HEK293 (cell line): ENCODE data around the gene XIRP2.

Experiments used
- CTCF ChIA-PET: fragments of 350-600 bp; formaldehyde crosslinking; extraction: SDS; loops from one replicate; lab custom pipeline; 2021; ENCODE audit warnings: antibody characterized with exemption; lab: Yijun Ruan, JAX
- POLR2A ChIA-PET: fragments of 300-600 bp; formaldehyde crosslinking; extraction: SDS; loops from one replicate; lab custom pipeline; 2020; ENCODE audit warnings: antibody characterized with exemption, inconsistent platforms; lab: Yijun Ruan, JAX
- H3K27ac ChIP-seq: fragments of 200-500 bp; sonication (Bioruptor generic); 2 replicates; pipeline ENCODE4 v1.5.1; 2014; ENCODE audit warnings: low read depth, low read length, control low read depth, inconsistent platforms; ENCODE audit errors: extremely low read depth
- H3K36me3 ChIP-seq, 2 experiments: fragments of 200-500 bp in 1 of 2; sonication (Bioruptor generic) in 1 of 2; 1 replicate in 1 of 2; 2 replicates in 1 of 2; pipeline ENCODE4 v1.5.1; 2014 to 2017; ENCODE audit warnings: inconsistent platforms in 2 of 2, low read length in 2 of 2; ENCODE audit not compliant: control insufficient read depth in 2 of 2, insufficient read depth in 1 of 2
- H3K4me1 ChIP-seq: fragments of 200-500 bp; sonication (Bioruptor generic); 2 replicates; pipeline ENCODE4 v1.5.1; 2014; ENCODE audit warnings: mild to moderate bottlenecking, low read length, inconsistent platforms; ENCODE audit not compliant: control insufficient read depth, insufficient read depth
- H3K4me3 ChIP-seq: 2 replicates; pipeline ENCODE4 v1.5.1; 2011; ENCODE audit warnings: low read depth, mild to moderate bottlenecking, control low read depth, low read length, moderate library complexity
- H3K9me3 ChIP-seq: fragments of 200-500 bp; sonication (Bioruptor generic); 2 replicates; pipeline ENCODE4 v1.5.1; 2014; ENCODE audit warnings: low read depth, low read length, inconsistent platforms; ENCODE audit not compliant: control insufficient read depth, insufficient read depth
- KLF10 ChIP-seq: fragments of 450-650 bp; IDR thresholded peaks from 2 replicates; pipeline ENCODE4 v1.5.1; 2018; ENCODE audit warnings: missing biosample characterization, mild to moderate bottlenecking, missing genetic modification characterization
- KLF16 ChIP-seq: fragments of 450-650 bp; formaldehyde crosslinking; IDR thresholded peaks from 2 replicates; pipeline ENCODE4 v1.5.1; 2017; ENCODE audit warnings: missing biosample characterization, missing genetic modification characterization
- MEIS1 ChIP-seq: sonication (generic); formaldehyde crosslinking; IDR thresholded peaks from 2 replicates; pipeline ENCODE4 v1.8.1; 2022; ENCODE audit warnings: missing genetic modification reagents, mild to moderate bottlenecking, borderline replicate concordance
- MZF1 ChIP-seq: fragments of 450-650 bp; formaldehyde crosslinking; IDR thresholded peaks from 2 replicates; pipeline ENCODE4 v1.5.1; 2017; ENCODE audit warnings: missing biosample characterization, missing genetic modification characterization, borderline replicate concordance
- OSR2 ChIP-seq: fragments of 450-650 bp; formaldehyde crosslinking; IDR thresholded peaks from 2 replicates; pipeline ENCODE4 v1.5.1; 2016; ENCODE audit warnings: missing biosample characterization, missing genetic modification characterization
- SCRT1 ChIP-seq: fragments of 450-650 bp; formaldehyde crosslinking; IDR thresholded peaks from 2 replicates; pipeline ENCODE4 v1.5.1; 2016; ENCODE audit warnings: missing biosample characterization, missing genetic modification characterization, borderline replicate concordance
- TCF7L2 ChIP-seq: IDR thresholded peaks from 2 replicates; pipeline ENCODE4 v1.6.1; 2011; ENCODE audit warnings: low read depth, mild to moderate bottlenecking, inconsistent platforms, low read length, moderate library complexity, borderline replicate concordance
- ZNF140 ChIP-seq: fragments of 450-650 bp; formaldehyde crosslinking; IDR thresholded peaks from 2 replicates; pipeline ENCODE4 v1.5.1; 2016; ENCODE audit warnings: missing biosample characterization, missing genetic modification characterization
- ZNF292 ChIP-seq: fragments of 450-650 bp; formaldehyde crosslinking; IDR thresholded peaks from 2 replicates; pipeline ENCODE4 v1.5.1; 2016; ENCODE audit warnings: low read depth, missing biosample characterization, missing genetic modification characterization, borderline replicate concordance
- ZNF549 ChIP-seq: fragments of 450-650 bp; IDR thresholded peaks from 2 replicates; pipeline ENCODE4 v1.5.1; 2018; ENCODE audit warnings: missing biosample characterization, missing genetic modification characterization, mild to moderate bottlenecking, inconsistent platforms, moderate library complexity
- ZNF555 ChIP-seq: fragments of 450-650 bp; formaldehyde crosslinking; conservative IDR thresholded peaks from 2 replicates; pipeline ENCODE4 v1.5.1; 2017; ENCODE audit warnings: missing biosample characterization, mild to moderate bottlenecking, missing genetic modification characterization, inconsistent platforms
- ZNF558 ChIP-seq: fragments of 450-650 bp; formaldehyde crosslinking; IDR thresholded peaks from 2 replicates; pipeline ENCODE4 v1.5.1; 2016; ENCODE audit warnings: missing biosample characterization, missing genetic modification characterization
- ZNF600 ChIP-seq: fragments of 450-650 bp; formaldehyde crosslinking; IDR thresholded peaks from 2 replicates; pipeline ENCODE4 v1.5.1; 2016; ENCODE audit warnings: missing biosample characterization, missing genetic modification characterization
- ZSCAN23 ChIP-seq: fragments of 450-650 bp; formaldehyde crosslinking; IDR thresholded peaks from 2 replicates; pipeline ENCODE4 v1.5.1; 2016; ENCODE audit warnings: missing biosample characterization, missing genetic modification characterization
- ZSCAN4 ChIP-seq: fragments of 450-650 bp; formaldehyde crosslinking; IDR thresholded peaks from 2 replicates; pipeline ENCODE4 v1.5.1; 2017; ENCODE audit warnings: missing biosample characterization, missing genetic modification characterization
- TF ChIP-seq, protein P1 (sequence below): fragments of 450-650 bp; formaldehyde crosslinking; IDR thresholded peaks from 2 replicates; pipeline ENCODE4 v1.5.1; 2016; ENCODE audit warnings: missing biosample characterization, missing genetic modification characterization

XIRP2 gene

GRCh38 chr2:166882851-166883250 is 5.4 kb upstream of the XIRP2 start:
- H3K9me3 ChIP-seq = no peaks in the 10 kb centered on the region
- no peak overlapping the region for H3K27ac ChIP-seq
- H3K36me3 ChIP-seq = no peaks in the 10 kb centered on the region
- TF ChIP-seq SCRT1 (tag by site-specific recombination) (no peak), ZNF558 (no peak), ZSCAN23 (no peak), ZNF600 (tag by site-specific recombination) (no peak), ZSCAN4 (tag by site-specific recombination) (no peak), ZNF555 (no peak), KLF10 (tag by site-specific recombination) (no peak), ZNF292 (no peak), ZNF549 (tag by site-specific recombination) (no peak), KLF16 (tag by site-specific recombination) (no peak), MZF1 (no peak)
- TF ChIP-seq, protein P1, sequence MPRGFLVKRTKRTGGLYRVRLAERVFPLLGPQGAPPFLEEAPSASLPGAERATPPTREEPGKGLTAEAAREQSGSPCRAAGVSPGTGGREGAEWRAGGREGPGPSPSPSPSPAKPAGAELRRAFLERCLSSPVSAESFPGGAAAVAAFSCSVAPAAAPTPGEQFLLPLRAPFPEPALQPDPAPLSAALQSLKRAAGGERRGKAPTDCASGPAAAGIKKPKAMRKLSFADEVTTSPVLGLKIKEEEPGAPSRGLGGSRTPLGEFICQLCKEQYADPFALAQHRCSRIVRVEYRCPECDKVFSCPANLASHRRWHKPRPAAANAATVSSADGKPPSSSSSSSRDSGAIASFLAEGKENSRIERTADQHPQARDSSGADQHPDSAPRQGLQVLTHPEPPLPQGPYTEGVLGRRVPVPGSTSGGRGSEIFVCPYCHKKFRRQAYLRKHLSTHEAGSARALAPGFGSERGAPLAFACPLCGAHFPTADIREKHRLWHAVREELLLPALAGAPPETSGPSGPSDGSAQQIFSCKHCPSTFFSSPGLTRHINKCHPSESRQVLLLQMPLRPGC (tag by site-specific recombination) = no peak
- ChIA-PET CTCF (no interaction called here), POLR2A (no interaction called here)
- no peaks in the 10 kb centered on the region for H3K4me1 ChIP-seq
- H3K4me3 ChIP-seq = no peak overlapping the region

DNA sequence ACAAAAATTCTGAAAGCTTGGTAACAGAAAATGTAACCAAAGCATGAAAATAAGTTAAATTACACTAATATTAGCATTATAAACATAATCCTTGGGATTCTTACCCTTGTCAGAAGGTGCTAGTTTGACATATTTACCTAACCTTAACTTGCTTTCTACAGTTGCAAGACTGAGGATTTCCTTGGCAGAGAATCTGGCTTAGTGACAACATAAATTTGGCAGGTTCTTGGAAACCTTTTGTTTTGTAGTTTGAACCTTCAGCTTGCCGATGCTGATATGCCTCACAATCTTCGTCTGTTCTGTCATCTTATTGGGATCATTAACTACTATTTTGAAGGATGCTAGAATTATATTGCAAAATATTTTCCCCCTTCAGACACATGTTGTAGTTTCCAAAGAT is 3.4 kb downstream of the XIRP2 start:
- no peak overlapping the region for H3K4me3 ChIP-seq
- TF ChIP-seq ZNF140 (tag by site-specific recombination) = no peak
- TF ChIP-seq MEIS1 = no peak
- no peaks in the 10 kb centered on the region for H3K9me3 ChIP-seq
- no peaks in the 10 kb centered on the region for H3K36me3 ChIP-seq
- ChIA-PET POLR2A (no interaction called here), CTCF (interaction anchor here (0.6 to 0.7 kb wide), 2 partner anchors 321 to 967 kb away, joined by 3 to 6 read pairs; no protein-coding TSS in a partner anchor)
- no peak overlapping the region for H3K27ac ChIP-seq
- H3K4me1 ChIP-seq = no peaks in the 10 kb centered on the region

DNA sequence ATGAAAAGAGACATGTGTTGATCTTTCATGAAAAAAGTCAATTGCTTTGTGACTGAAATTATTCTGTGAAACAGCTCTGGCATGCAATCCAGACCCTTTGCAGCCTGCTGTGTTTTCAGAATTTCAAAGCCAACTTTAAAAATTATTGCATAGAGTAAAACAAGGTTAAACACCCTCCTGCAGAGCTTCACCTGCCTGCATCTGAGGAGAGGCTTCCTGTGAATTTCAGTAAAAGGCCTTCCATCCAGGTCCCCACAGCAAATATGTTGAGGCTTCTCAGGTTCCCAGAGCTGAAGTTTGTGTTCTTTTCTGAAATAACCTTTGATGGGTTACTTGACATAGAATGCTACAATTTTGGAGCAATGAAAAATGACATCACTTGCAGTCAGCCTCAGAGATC is 4.1 kb downstream of the XIRP2 start:
- Histone ChIP-seq H3K36me3 (no peaks in the 10 kb centered on the region), H3K27ac (no peak overlapping the region), H3K4me1 (no peaks in the 10 kb centered on the region), H3K9me3 (no peaks in the 10 kb centered on the region), H3K4me3 (no peak overlapping the region)
- POLR2A ChIA-PET = no interaction called here
- no peak for TF ChIP-seq OSR2 (tag by site-specific recombination)
- CTCF ChIA-PET = interaction anchor here (0.5 to 0.6 kb wide), 2 partner anchors 26 to 320 kb away, joined by 3 read pairs; no protein-coding TSS in a partner anchor

- CTCF ChIA-PET = interaction anchor here (0.6 kb wide), 1 partner anchor 316 kb away, joined by 4 read pairs; no protein-coding TSS in a partner anchor
- POLR2A ChIA-PET = no interaction called here
Observed at GRCh38 chr2:166895243-166895642, 7.0 kb downstream of the XIRP2 start.

More at GRCh38 chr2:166895243-166895642, 7.0 kb downstream of the XIRP2 start:
- no peak for TF ChIP-seq TCF7L2
- no peak overlapping the region for H3K27ac ChIP-seq
- H3K4me1 ChIP-seq = no peaks in the 10 kb centered on the region
- no peak overlapping the region for H3K4me3 ChIP-seq
- H3K36me3 ChIP-seq = no peaks in the 10 kb centered on the region
- H3K9me3 ChIP-seq = no peaks in the 10 kb centered on the region
